Measurements from ENCODE around the gene MNT.
A peak's percentile ranks its signal among the peaks of the same experiment; 100 is the strongest.
"Not testable (repeated sequence)": the region's sequence is repeated elsewhere in the genome, so short reads cannot be mapped to it uniquely, and the experiment has no call there.

The MNT gene, protein sequence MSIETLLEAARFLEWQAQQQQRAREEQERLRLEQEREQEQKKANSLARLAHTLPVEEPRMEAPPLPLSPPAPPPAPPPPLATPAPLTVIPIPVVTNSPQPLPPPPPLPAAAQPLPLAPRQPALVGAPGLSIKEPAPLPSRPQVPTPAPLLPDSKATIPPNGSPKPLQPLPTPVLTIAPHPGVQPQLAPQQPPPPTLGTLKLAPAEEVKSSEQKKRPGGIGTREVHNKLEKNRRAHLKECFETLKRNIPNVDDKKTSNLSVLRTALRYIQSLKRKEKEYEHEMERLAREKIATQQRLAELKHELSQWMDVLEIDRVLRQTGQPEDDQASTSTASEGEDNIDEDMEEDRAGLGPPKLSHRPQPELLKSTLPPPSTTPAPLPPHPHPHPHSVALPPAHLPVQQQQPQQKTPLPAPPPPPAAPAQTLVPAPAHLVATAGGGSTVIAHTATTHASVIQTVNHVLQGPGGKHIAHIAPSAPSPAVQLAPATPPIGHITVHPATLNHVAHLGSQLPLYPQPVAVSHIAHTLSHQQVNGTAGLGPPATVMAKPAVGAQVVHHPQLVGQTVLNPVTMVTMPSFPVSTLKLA

DNA sequence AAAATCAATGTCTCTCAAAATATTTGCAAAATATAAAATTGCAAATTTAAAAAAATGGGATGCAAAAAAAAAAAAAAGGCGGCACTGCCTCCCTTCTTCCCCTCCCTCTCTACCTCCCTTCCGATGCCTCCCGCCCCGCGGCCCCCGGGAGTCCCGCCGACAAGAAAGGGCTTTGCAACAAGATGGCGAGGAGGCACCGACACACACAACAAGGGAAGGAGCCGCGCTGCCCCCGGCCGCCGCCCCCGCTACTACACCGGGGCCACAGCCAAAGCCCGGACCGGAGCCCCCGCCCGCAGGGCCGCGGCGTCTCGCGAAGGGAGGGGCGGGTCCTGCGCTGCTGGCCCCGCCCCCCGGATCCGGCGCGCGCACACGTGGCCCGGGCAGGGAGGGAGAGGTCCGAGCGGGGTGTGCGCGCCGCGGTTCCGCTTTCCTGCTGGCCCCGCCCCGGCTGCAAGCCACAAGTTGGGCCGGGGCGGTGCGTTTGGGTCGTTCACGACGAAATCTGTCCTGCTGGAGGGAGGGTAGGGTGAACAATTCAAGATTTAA, at the start of gene MNT:
MNT (minus strand) TSS at position 184 of the 549 bp plus-strand sequence. CDS start 348 bp downstream, outside the sequence.
- DNase-seq = peak; percentile 91

DNA sequence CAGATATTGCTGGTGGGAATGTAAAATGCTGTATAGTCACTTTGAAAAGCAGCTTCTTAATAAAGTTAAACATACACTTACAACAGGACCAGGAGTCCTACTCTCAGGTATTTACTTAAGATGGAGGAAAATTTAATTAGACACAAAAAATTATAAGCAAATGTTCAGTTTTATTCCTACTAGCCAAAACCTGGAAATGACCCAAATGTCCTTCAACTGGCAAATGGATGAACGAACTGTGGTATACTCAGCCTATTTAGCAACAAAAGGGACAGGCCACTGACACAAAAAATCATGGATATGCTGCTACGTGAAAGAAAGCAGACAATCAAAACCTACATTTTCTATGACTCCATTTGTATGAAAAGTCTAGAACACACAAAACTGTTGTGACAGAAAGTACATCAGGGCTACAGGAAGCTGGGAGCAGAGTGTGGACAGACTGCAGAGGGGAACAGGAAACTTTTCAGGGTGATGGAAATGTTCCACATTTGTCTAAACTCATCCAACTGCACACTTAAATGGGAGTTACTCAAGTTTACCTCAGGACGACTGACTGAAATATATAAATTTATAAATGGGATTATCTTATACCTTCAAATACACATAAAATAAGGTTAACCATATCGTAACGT, 49.3 kb upstream of the MNT start:
- no peak for DNase-seq

DNA sequence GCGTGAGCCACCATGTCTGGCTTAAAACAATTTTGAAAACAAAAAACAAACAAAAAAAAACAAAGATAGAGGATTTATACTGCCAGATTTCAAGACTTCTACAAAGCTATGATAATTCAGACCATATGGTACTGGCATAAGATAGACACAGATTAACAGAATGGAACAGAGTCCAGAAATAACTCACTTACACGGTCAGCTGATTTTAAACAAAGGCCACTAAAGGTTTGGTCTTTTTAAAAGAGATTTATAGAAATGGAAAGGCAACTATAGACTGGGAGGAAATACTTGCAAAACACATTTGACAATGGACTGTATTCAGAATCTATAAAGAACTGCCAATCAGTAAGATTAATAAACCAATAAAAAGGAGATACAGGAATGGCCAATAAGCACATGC, 48.6 kb upstream of the MNT start:
- DNase-seq = no peak

DNA sequence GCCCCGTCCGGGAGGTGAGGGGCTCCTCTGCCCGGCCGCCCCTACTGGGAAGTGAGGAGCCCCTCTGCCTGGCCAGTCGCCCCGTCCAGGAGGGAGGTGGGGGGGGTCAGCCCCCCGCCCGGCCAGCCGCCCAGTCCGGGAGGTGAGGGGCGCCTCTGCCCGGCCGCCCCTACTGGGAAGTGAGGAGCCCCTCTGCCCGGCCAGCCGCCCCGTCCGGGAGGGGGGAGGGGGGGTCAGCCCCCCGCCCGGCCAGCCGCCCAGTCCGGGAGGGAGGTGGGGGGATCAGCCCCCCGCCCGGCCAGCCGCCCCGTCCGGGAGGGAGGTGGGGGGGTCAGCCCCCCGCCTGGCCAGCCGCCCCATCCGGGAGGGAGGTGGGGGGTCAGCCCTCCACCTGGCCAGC, 46.6 kb upstream of the MNT start:
- DNase-seq = not testable (repeated sequence)

DNA sequence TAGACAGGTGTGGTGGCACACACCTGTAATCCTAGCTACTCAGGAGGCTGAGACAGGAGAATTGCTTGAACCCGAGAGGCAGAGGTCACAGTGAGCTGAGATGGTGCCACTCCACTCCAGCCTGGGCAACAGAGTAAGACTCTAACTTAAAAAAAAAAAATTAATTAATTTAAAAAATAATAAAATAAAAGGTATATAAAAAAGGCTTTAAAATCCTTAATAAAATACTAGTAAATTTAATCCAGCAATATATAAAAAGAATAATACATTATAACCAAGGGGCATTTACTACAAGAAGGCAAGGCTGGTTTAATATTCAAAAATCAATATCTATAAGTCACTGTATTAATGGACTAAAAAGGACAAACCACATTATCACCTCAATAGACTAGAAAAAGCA, 44.8 kb upstream of the MNT start:
- DNase-seq = no peak

DNA sequence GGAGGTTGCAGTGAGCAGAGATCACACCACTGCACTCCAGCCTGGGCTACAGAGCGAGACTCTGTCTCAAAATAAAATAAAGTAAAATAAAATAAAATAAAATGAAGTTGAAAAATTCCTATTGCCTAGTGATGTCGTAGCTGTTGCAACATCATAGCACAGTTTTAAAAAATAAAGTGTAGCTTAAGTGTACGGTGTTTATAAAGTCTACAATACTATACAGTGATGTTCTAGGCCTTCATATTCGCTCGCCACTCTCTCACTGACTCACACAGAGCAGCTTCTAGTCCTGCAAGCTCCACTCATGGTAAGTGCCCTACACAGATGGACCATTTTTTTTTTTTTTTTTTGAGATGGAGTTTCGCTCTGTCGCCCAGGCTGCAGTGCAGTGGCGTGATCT, 43.5 kb upstream of the MNT start:
- DNase-seq = no peak

DNA sequence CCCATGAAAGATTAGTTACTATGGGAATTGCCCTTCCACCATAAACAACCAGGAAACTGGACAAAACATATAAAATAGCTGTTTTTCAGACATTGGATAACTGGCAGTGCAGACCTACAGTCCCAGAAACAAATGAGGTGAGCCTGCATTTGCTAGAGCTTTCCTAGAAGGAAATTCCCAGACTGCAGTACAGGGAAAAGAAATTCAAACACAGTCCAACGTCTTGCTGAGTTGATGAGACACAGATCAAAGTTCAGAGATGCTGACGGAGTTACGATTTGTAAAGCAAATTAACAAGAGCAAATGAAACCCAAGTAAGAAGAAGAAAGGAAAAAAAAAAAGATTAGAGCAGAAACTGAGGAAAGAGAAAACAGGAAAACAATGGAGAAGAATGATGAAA, 41.3 kb upstream of the MNT start:
- DNase-seq = no peak

DNA sequence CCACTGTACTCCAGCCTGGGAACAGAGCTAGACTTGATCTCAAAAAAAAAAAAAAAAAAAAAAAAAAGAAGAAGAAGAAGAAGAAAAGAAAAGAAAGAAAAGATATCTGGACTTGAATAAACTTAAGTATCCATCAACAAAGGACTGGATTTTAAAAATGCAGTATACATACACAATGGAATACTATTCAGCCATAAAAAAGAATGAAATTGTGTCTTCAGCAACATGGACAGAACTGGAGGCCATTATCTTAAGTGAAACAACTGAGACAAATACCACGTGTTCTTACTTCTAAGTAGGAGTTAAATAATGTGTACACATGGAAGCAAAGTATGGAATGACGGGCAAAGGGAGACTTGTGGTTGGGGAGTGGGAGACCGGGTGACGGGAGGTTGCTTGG, 40.1 kb upstream of the MNT start:
- no peak for DNase-seq

DNA sequence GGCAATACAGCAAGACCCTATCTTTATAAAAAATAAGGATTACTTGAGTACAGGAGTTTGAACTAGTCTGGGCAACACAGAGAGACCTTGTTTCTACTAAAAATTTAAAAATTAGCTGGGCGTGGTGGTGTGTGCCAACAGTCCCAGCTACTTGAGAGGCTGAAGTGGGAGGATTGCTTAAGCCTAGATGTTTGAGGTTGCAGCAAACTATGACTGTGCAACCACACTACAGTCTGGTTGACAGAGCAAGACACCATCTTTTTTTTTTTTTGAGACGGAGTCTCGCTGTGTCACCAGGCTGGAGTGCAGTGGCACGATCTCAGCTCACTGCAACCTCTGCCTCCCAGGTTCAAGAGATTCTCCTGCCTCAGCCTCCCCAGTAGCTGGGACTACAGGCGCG, 39.1 kb upstream of the MNT start:
- DNase-seq = not testable (repeated sequence)

DNA sequence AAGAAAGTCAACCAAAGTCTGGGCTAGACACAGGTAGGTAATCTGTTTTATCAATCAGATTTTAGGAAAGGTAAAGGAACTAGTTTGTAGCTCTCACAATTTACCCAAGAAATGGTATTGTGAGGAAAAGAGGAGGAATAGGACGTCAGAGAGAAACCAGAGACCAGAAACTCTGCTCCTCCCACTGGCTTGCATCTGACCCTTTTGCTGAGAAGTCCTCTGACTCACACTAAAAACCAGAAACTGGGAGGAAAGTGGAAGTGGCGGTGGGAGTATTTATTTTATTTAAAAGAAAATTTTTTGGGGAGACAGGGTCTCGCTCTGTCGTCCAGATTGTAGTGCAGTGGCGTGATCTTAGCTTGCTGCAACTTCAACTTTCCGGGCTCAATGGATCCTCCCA, 38.0 kb upstream of the MNT start:
- no peak for DNase-seq

DNA sequence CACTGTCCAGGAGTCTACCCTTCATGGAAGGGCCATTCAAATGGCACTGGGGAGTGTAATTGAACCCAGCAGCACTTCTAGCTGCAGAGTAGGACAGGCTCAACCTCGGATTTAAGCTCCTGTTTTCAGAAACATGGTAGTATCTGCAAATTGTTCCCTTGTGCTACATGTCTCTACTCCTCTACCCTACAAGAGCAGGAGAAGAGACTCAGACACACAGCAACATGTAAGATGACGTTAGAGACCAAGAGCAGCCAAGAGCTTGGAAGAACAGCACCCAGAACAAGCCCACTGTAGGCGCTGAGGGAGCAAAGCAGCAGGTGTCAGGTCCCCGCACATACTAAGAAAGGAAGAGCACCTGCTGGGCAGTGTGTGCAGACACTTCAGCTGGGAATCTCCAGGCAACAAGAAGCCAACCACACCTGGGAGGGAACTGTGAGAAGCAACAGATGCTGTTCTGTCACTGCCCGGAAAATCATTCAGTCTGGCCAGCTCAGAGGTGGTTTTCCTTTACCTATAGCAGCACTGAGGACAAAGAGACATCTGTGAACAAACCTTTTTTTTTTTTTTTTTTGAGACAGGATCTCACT, 35.6 kb upstream of the MNT start:
- no peak for DNase-seq

DNA sequence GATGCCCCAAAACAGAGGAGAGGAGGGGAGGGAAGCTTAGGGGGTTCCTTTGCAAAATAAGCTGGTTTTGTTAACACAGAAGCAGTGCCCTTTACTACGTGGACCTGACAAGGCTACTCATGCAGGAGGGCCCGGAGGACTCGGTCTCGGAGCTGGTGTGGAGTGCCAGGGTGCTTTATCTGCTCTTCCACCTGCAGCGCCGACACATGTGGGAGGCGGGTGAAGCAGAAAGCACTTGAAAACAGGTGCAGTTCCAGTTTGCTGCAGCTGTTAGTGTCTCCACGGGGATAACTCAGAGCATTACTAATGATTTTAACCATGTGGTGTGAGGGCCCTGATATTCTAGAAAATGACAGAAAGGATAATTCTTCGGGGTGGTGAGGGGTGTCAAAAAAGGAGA, 35.0 kb upstream of the MNT start:
- no peak for DNase-seq

DNA sequence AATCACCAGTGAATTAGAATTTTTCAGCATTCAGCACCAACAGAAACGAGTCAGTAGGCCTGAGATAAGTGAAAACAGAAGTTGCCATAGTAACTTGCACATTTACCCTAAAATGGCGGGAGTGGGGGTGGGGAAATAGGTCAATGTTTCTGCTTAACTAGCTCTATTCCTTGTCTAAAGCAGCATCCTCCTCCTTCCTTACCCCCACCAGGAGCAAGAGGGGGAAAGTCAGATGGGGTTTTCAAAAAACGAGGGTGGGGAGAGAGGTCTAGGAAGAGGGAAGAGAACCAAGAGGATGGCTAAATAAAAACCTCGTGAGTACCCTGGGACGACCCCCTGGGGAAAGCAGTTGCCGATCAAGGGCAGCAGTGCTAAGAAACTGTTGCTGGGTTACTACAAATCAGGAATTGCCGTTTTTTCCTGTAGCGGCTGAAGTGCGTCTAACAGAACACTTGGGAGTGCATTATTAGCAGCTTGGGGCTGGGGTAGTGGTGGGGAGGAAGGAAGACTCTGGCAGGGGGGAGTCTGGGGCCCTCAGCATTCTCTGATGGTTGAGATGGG, 34.4 kb upstream of the MNT start:
- no peak for DNase-seq

DNA sequence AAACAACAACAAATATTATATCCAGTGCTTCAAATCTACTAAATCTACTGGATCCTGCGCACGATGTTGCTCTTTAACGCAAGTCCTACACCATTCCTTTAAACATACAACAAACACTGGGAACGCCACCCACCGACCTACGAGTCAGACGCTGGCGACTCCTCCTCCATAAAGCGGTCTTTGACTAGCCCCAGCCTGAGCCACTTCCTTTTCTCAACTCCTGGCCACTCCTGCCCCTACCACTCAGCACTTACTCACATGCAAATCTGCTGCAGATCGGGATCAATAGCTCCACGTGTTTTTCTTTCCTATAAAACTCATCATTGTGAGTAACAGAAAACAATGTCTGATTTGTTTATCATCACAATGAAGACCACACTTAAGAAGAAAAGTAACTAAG, 32.8 kb upstream of the MNT start:
- DNase-seq = no peak

DNA sequence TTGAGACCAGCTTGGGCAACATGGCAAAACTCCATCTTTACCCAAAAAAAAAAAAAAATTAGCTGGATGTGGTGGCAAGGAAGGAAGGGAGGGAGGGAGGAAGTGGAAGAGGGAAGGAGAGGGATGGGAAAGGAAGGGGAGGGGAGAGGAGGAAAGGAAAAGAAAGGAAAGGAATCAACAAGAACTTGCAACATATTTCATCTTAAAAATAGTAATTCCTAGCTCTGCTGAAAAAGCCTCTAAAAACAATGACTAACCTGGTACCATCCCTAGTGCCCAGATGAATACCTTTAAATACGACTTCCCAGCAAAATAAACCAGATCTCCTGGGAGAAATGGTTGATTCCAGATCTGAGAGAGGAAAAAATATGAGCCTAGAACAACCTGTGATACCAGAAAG, 27.1 kb upstream of the MNT start:
- no peak for DNase-seq

DNA sequence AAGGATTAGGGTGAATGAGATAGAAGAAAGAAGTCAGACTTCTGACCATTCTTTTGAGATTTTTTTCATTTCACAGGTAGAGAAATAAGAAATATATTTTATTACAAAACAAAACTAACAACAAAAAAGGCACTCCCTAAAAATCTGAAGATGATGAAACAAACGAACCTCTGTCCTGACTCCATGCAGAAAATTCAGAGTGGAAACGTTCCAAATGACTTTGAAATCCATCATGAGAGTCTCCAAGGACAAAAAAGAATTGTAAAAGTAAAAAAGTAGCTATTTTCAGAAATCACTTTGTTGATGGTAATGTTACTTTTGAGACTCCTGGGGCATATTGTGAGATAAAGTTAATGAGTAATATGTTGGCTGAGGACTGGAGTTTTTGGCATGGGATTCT, 26.4 kb upstream of the MNT start:
- no peak for DNase-seq

DNA sequence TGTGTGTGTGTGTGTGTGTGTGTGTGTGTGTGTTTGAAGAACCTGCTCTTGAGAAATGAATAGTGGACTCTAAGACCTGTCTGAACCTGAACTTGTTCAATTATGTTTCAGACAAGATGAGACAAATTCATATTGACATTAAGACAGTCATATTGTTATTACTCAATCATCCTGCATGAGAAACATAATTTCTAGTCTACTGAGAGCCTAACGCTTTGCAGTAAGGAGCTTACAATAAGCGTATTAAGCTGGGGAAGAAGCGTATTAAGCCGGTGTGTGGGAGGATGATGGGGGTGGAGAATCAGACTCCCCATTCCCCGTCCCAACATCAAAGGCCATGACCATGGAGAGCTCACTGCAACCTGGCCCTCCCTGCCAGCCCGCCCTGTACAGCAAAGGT, 22.4 kb upstream of the MNT start:
- no peak for DNase-seq

DNA sequence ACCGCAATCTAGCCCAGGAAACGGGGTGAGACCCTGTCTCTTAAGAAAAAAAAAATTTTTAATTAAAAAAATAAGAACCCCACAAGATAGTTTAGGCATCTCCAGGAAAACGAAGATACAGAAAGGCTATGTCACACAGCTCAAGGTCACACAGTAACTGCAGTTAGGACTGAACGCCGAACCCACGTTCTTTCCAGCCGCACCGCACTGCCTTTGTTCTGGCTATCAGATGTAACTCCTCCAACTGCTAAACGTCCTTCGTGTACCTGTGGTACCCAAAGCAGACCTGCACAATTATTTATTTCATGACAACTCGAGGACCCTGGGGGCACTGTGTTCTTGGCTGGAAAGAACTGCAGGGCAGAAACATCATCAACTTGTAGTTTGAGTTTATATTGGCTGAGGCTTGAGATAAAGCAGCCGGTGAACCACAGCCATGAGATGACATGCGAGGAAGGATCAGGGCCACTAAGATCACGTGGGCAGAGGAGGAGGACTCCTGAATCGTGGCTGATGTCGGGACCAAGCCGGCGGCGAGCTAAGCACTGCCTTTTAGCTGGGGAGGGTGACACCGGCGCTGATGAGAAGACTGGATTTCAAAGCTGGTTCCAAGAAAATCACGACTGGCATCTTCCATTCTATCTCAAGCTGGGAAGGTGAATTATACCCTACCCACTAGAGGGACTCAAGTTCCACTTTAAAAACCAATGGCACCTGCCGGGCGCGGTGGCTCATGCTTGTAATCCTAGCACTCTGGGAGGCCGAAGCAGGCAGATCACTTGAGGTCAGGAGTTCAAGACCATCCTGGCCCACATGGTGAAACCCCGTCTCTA, 20.7 kb upstream of the MNT start:
- no peak for DNase-seq

DNA sequence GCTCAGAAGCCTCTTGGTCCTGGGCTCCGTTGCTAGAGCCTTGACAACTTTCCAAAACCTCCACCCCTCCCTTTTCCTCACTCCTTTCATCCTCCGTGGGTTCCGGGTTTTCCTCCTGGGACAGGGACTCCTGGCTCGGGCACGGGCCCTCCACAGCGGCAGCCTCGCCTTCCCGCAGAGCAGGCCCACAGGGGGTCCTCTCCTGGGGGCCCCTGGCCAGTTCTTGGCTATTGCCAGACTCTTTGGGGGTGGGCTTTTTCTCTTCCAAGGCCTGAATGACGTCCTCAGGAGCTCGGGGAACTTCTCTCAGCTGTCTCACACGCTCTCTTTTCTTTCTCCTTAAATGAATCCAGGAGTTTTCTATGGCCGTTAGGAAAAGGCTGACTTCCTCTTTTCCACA, 19.3 kb upstream of the MNT start:
- no peak for DNase-seq

DNA sequence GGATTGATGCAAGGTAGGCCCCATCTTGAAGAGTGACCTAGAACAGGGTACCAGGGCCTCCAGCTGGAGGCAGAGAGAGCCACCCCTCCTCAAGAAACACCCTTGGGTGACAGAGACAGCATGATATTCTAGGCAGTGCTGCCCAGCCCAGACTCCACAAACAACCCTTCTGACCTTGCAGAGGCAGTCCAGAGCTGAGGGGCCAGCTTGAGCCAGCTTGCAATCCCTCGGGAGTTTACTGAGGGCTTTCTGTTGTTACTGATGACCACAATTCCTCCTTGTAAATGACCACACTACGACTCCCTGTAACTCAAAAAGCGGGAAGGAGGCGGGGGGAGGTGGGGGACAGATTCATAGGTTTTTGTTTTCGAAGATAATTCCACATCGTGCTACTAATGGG, 18.6 kb upstream of the MNT start:
- no peak for DNase-seq

DNA sequence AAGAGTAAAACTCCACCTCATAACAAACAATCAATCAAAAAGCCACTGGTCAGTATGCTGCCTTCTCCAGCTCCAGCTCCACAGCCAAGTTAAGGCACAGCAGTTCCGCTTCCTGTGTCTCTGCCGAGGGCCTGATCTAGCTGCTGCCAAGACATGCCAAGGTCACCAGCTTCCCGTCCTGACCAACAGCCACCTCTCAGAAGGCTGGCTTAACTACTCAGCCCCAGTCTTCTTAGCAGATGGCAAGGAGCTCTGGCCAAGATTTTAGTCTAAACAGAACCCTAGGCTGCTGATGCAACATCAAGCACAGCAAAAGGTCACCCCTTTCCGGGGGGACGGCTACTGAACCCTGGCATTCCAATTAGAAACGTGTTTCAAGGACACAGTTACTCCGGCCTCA, 17.7 kb upstream of the MNT start:
- no peak for DNase-seq

DNA sequence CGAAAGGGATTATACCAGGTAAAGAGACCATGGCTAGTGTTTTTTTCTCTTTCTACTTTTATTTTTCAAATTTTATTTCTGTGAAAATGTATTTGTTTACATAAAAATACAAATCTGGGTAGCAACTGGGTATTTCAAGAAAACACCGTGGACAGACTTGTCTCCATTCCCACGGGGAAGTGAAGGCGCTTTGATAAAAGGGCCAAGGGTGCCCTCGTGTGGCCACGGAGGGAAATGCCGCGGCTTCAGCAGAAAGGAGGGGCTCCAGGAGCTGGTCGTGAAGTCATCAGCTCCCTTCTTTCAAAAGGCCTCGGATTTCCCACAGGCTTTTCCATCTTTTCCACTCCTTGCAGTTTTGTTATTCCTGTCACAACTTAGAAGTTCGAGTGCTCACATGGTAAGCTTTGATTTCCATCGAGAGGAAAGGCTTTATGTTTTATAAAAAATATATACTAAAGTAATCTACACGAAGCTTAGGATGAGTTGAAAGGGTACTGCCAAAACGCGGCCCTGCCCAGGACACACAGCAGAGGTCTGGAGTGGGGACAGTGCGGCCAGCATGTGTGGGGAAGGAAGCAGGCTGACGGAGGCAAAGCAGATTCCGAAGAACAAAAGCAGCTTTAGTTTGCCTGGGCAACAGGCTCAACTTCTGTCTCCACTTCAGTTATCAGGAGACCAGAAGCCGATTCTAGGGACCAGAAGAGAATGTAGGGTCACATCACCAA, 15.3 kb upstream of the MNT start:
- peak; percentile 82 for DNase-seq
